Islet of Langerhans (tissue), 1 donor: ENCODE results near the gene SAPCD2.
A peak's percentile ranks its signal among the peaks of the same experiment; 100 is the strongest.

Experiments
- FAIRE-seq: peaks from one replicate; lab custom pipeline; 2011; peaks lifted over from hg19 to GRCh38; lab: Jason Lieb, UNC

SAPCD2 gene

GRCh38 chr9:137107312-137107921 is 37.1 kb upstream of the SAPCD2 start:
- FAIRE-seq, result no peak

- FAIRE-seq, result no peak
Measured at GRCh38 chr9:137106662-137107250, 36.4 kb upstream of the SAPCD2 start.

- no peak for FAIRE-seq
Measured at GRCh38 chr9:137105814-137106661, 35.7 kb upstream of the SAPCD2 start.

- no peak for FAIRE-seq
Measured at GRCh38 chr9:137103206-137103999, 33.0 kb upstream of the SAPCD2 start.

GRCh38 chr9:137099231-137099630 is 28.9 kb upstream of the SAPCD2 start:
- FAIRE-seq, result no peak

- no peak for FAIRE-seq
Measured at GRCh38 chr9:137097761-137098462, 27.6 kb upstream of the SAPCD2 start.

- FAIRE-seq, result no peak
Measured at GRCh38 chr9:137096785-137097546, 26.6 kb upstream of the SAPCD2 start.

GRCh38 chr9:137095664-137096517 is 25.5 kb upstream of the SAPCD2 start:
- no peak for FAIRE-seq

- no peak for FAIRE-seq
Measured at GRCh38 chr9:137089232-137089947, 19.0 kb upstream of the SAPCD2 start.

- no peak for FAIRE-seq
Measured at GRCh38 chr9:137088121-137088520, 17.8 kb upstream of the SAPCD2 start.

GRCh38 chr9:137087409-137087925 is 17.1 kb upstream of the SAPCD2 start:
- no peak for FAIRE-seq

GRCh38 chr9:137086531-137087408 is 16.4 kb upstream of the SAPCD2 start, which contains the start of gene MAN1B1:
TSS of gene MAN1B1 (plus strand) at chr9:137086985. CDS start at chr9:137087000, 15 bp downstream.
- FAIRE-seq, result peak; percentile 30

- FAIRE-seq, result no peak
Measured at GRCh38 chr9:137085920-137086530, 15.7 kb upstream of the SAPCD2 start.

- FAIRE-seq, result no peak
Measured at GRCh38 chr9:137084526-137084925, 14.2 kb upstream of the SAPCD2 start.

- FAIRE-seq, result no peak
Measured at GRCh38 chr9:137083394-137084004, 13.1 kb upstream of the SAPCD2 start.

GRCh38 chr9:137082925-137083290 is 12.6 kb upstream of the SAPCD2 start:
- no peak for FAIRE-seq

- no peak for FAIRE-seq
Measured at GRCh38 chr9:137082222-137082924, 12.0 kb upstream of the SAPCD2 start.
